GM19397 (cell line): ENCODE data around the gene USP49.
"Not testable (repeated sequence)": the region's sequence is repeated elsewhere in the genome, so short reads cannot be mapped to it uniquely, and the experiment has no call there.

Experiments used
- ATAC-seq: cut with Tn5 transposase; IDR thresholded peaks from one replicate; pipeline ENCODE4 v1.9.1; 2021; ENCODE audit warnings: mild to moderate bottlenecking, moderate library complexity; ENCODE audit not compliant: unreplicated experiment

USP49 gene

GRCh38 chr6:41895300-41896233 is at the start of gene USP49:
USP49 (minus strand) TSS chr6:41895375; CDS start chr6:41806983, 88,392 bp downstream.
- peak; percentile 85 for ATAC-seq

- ATAC-seq = no peak
These were observed 48.3 kb upstream of the USP49 start for GRCh38 chr6:41943456-41943855.

- not testable (repeated sequence) for ATAC-seq
These were observed 47.7 kb upstream of the USP49 start for GRCh38 chr6:41942882-41943281.

GRCh38 chr6:41942067-41942851 is 47.1 kb upstream of the USP49 start:
- ATAC-seq = no peak

- ATAC-seq = peak; percentile 90
These were observed 46.3 kb upstream of the USP49 start, which contains the start of gene CCND3 for GRCh38 chr6:41941280-41942066. CCND3 (minus strand) TSS chr6:41941808; CDS start chr6:41941649, 159 bp downstream.

GRCh38 chr6:41940759-41941279 is 45.6 kb upstream of the USP49 start:
- ATAC-seq = no peak

- ATAC-seq = no peak
These were observed 44.9 kb upstream of the USP49 start for GRCh38 chr6:41939848-41940758.

- ATAC-seq = no peak
These were observed 44.1 kb upstream of the USP49 start for GRCh38 chr6:41939176-41939847.

GRCh38 chr6:41938590-41939175 is 43.5 kb upstream of the USP49 start:
- ATAC-seq = no peak

- no peak for ATAC-seq
These were observed 42.8 kb upstream of the USP49 start for GRCh38 chr6:41937861-41938574.

- ATAC-seq = no peak
These were observed 42.3 kb upstream of the USP49 start for GRCh38 chr6:41937472-41937860.

- ATAC-seq = peak; percentile 36
These were observed 41.1 kb upstream of the USP49 start for GRCh38 chr6:41936073-41936837.

GRCh38 chr6:41935685-41936072 is 40.5 kb upstream of the USP49 start:
- no peak for ATAC-seq

- no peak for ATAC-seq
These were observed 40.0 kb upstream of the USP49 start for GRCh38 chr6:41935193-41935574.

- ATAC-seq = no peak
These were observed 39.4 kb upstream of the USP49 start for GRCh38 chr6:41934278-41935192.

- no peak for ATAC-seq
These were observed 37.2 kb upstream of the USP49 start for GRCh38 chr6:41932378-41932777.
